GM21381 (cell line): ENCODE data around the gene LILRB3.
A peak's percentile ranks its signal among the peaks of the same experiment; 100 is the strongest.
"Not testable (repeated sequence)": the region's sequence is repeated elsewhere in the genome, so short reads cannot be mapped to it uniquely, and the experiment has no call there.

ENCODE experiments used
- ATAC-seq: cut with Tn5 transposase; IDR thresholded peaks from one replicate; pipeline ENCODE4 v1.9.1; 2021; ENCODE audit warnings: mild to moderate bottlenecking, moderate library complexity; ENCODE audit not compliant: unreplicated experiment

Gene LILRB3

GRCh38 chr19:54191011-54191810, 31.6 kb downstream of the LILRB3 start, which contains the start of gene TSEN34:
TSS of gene TSEN34 (plus strand) at chr19:54191308. CDS start at chr19:54191365, 57 bp downstream.
- ATAC-seq, result peak; percentile 19

- peak; percentile 44 for ATAC-seq
Observed at GRCh38 chr19:54190503-54191010, 32.2 kb downstream of the LILRB3 start.

- ATAC-seq, result peak; percentile 48
Observed at GRCh38 chr19:54189735-54190502, 32.9 kb downstream of the LILRB3 start.

- ATAC-seq, result peak; percentile 18
Observed at GRCh38 chr19:54189145-54189734, 33.6 kb downstream of the LILRB3 start, which contains the start of gene MBOAT7. TSS of gene MBOAT7 (minus strand) at chr19:54189580. CDS start at chr19:54188508, 1,072 bp downstream.

- ATAC-seq, result no peak
Observed at GRCh38 chr19:54188215-54188871, 34.5 kb downstream of the LILRB3 start.

- no peak for ATAC-seq
Observed at GRCh38 chr19:54186934-54187381, 35.8 kb downstream of the LILRB3 start.

GRCh38 chr19:54186351-54186750, 36.5 kb downstream of the LILRB3 start:
- no peak for ATAC-seq

GRCh38 chr19:54183431-54183830, 39.4 kb downstream of the LILRB3 start:
- no peak for ATAC-seq

GRCh38 chr19:54181894-54182293, 40.9 kb downstream of the LILRB3 start:
- ATAC-seq, result not testable (repeated sequence)

- no peak for ATAC-seq
Observed at GRCh38 chr19:54180691-54181091, 42.1 kb downstream of the LILRB3 start.

GRCh38 chr19:54179921-54180461, 42.8 kb downstream of the LILRB3 start:
- no peak for ATAC-seq

GRCh38 chr19:54179262-54179852, 43.5 kb downstream of the LILRB3 start:
- no peak for ATAC-seq

GRCh38 chr19:54178581-54179261, 44.1 kb downstream of the LILRB3 start:
- ATAC-seq, result no peak

- no peak for ATAC-seq
Observed at GRCh38 chr19:54173951-54174834, 48.6 kb downstream of the LILRB3 start.

GRCh38 chr19:54173359-54173699, 49.5 kb downstream of the LILRB3 start:
- no peak for ATAC-seq

GRCh38 chr19:54172471-54173358, 50.1 kb downstream of the LILRB3 start, which contains the start of gene TMC4:
TSS of gene TMC4 (minus strand) at chr19:54173160. CDS start at chr19:54173117, 43 bp downstream.
- ATAC-seq, result no peak

GRCh38 chr19:54171736-54172431, 50.9 kb downstream of the LILRB3 start:
- not testable (repeated sequence) for ATAC-seq
